GDM1 (cell line): ENCODE data around the gene CAMKMT.
A peak's percentile ranks its signal among the peaks of the same experiment; 100 is the strongest.

Experiments
- DNase-seq: peaks from one replicate; lab custom pipeline; 2025; lab: John Stamatoyannopoulos, UW

Gene CAMKMT

DNA sequence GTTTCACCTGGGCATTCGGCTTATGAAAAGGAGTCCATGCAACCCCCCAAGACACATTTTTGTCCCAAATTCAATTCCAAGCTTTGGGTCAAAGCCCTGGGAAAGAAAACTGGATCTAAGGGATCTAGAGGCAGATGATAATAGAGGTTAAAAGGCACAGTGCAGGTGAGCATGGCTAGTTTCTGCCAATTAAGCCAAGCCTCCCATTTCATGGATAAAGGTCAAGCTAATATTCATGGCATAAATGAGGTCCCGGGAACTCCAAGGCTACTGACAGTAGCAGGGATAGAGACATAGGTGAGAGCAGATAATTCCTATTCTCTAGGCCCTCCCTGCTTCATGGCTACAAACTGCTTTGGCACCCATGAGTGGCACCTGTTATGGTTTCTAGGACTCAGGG, 83.1 kb downstream of the CAMKMT start:
- DNase-seq: no peak

DNA sequence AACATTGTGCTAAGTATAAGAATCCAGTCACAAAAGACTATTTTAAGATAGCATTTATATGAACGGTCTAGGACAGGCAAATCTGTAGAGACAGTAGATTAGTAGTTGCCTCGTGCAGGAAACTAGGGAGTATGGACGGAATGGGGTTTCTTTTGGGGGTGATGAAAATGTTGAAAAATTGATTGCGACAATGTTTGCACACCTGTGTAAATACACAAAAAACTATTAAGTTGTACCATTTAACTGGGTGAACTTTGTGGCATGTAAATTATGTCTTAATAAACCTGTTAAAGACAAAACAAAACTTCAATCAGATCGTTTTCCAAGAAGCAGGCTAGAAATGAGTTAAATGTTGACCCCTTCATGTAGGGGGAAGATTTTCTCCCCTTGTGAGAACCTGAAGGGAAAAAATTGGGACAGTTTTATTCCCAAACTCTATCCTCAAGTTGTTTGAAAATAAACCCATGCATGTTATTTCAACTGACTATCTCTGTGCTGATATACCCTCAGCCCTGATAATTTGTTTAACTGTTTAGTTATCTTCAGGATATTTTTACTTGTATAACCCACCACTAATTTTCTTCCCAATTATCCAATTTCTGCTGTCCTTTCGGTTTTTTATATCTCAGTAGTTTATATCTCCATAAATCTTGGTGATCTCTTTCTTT, 87.2 kb downstream of the CAMKMT start:
- no peak for DNase-seq

DNA sequence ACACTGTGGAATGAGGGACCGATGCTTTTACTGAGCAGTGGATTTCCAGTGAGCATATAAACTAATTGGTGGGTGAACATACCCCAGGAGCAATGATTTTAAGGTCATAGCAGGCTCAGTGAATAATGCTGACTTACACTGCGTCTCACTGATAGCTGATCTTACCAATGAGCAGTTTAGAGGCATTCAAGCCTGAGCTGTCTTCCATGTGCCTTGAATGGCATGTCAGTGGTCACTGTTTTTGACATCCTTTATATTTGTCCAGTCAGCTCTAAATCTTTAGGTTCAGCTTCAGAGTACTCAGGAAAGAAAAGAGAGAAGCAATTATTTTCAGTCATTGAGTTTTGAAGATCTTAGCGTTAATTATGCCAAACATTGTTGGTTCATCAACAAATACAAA, 88.3 kb downstream of the CAMKMT start:
- no peak for DNase-seq

DNA sequence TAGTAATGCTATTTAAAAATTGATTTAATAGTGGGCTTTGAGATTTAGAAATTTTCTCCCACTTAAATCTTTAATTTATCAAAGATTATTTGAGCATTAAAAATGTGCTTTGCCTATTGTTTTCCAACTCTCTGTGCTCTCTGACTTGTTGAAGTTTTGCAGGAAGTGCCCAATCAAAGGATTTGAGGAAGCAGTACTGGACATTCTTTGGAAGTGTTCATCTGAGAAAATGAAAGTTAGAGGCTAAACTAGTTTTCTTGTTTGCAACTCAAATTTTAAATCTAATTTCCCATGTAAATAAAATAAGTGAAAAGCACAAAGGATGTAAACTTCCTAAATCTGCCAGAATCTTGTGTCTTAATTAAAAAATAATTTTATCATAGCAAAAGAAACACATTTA, 89.1 kb downstream of the CAMKMT start:
- DNase-seq: no peak

DNA sequence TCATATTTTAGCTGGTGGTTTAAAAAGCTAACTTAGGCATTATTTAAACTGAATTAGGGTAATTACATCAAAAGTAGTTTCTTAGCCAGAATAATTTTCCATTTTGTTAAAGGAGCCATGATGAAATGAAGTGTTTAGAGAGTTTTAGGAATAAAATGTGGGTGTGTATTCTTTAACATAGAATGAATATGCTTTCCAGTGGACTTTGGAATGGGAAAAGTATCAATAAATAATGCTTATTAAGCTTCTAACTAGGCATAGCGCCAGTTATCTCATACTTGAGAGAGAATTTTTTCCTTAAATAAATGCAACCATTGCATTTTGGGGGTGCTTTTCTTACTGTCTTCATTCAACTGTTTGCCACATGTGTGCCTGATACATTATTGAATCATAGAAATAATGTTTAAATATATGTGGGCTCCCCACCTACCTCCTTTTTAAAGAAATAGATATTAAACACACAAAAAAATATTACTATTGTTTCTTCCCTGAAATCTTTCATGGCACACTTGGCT, 90.4 kb downstream of the CAMKMT start:
- DNase-seq: no peak

DNA sequence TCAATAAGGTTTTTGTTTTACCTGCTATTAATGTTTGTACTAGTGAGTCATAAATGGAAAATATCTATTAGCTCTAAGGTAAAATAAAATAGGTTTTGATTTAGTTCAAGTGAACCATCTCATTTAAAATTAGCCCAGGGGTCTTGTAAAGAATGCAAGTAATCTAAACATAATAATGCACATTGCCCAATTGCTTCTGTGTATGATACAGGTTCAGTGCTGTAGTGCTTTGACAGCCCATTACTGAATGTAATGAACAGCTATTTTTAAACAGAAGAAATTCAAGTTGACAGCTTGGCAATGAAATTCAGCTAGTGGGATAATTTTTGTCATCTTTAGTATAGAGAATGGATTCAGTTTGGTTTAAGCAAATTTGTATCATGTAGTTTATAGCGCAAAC, 91.5 kb downstream of the CAMKMT start:
- DNase-seq: no peak

DNA sequence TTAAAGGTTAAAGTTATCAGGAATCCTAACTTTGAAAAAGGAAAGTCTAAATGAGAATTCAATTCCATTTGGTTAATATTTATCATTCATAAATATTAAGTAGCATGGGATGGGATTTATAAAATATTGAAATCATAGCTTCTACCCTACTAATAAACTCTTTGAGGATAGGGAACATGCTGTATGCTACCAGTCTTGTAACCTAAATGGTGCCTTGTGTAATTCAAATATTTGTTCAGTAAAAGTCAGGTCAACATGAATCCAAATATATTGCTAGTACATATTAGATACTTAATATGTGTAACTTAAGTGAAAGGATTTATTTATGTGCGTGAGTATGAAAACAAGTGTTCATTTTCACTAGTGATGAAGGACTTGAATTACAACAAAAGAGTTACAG, 94.1 kb downstream of the CAMKMT start:
- no peak for DNase-seq

DNA sequence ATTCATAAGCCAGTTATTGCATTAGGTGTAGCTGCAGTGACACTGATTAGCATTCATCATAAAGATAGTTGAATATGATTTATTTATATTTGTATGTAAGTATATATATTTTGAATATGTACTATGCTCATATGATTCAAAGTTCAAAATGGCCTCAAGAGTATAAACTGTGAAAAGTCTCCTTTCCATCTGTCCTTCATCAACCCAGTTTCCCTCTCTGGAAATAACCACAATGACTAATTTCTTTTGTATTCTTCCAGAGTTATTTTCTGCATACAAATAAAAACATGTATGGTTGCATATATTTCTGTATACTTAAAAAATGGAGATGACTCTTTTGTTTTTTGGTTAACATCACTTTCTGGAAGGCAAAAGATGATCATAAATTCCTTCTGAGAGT, 95.2 kb downstream of the CAMKMT start:
- DNase-seq: no peak

DNA sequence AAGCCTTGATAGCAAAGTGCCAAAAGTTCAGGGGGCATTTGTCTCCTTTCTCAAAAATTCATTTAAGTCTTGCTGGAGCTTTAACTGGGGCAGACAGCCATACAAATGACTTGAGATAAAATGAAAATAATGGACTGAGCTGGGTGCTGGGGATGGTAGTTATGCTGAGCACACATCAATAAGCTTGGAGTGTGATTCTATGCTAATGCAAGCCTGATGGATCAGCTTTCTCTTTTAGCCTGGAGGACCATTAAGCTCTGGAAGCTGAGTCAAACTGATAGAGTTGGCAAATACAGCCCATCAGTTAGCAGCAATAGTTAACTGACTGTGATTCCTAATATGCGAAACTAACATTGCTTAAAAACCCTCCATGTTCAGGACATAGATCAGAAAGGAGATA, 98.0 kb downstream of the CAMKMT start:
- DNase-seq: no peak

DNA sequence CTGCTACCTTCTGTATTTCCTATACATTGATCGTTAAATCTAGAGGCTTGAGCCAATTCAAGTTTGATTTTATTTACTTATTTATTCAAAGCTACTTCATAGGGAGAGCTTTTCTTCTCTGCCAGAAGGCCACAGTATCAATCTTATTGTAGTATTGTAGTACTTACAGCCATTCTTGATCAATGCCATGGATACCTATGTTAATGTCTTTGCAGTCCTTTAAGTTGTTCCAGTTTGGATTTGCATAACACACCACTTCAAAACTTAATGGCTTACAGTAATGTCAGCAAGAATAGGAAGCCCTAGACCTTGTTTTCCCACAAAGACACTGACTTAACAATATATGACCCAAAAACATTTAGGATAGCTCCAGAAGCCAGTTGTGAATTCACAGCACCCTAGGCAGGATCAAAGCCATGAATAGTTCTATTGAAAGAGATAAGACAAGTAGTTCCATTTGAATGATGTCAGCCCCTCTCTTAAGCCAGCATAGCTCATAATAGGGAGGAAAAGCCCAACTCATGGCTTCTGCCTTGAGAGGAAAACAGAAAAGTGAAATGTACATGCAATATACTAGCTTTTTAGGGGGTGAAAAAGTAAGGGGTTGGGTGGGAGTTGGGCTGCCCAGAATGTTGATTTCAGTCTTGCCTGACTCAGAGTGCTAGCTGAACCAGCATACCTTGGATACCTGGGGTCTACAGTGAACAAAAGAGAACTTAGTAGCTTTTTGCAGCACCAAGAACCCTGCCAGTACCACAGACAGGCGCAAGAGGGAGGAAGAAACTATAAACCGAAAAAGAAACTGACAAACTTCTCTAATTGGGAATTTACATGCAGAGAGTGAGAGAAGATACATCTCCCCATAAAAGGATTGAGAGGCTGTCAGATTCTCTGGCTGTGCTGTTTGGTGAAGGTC, 101.4 kb downstream of the CAMKMT start:
- no peak for DNase-seq

DNA sequence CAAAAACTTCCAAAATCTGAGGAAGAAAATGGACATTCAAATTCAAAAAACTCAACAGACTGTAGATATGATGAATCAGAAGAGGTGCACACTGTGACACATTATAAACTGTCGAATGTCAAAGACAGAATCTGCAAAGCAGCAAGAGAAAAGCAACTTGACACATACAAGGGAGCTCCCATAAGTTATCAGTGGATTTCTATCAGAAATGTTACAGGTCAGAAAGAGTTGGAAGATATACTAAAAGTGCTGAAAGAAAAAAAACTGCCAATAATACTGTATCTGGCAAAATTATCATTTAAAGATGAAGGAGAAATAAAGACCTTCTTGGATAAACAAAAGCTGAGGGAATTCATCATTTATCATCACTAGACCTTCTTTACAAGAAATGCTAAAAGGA, 102.7 kb downstream of the CAMKMT start:
- no peak for DNase-seq

DNA sequence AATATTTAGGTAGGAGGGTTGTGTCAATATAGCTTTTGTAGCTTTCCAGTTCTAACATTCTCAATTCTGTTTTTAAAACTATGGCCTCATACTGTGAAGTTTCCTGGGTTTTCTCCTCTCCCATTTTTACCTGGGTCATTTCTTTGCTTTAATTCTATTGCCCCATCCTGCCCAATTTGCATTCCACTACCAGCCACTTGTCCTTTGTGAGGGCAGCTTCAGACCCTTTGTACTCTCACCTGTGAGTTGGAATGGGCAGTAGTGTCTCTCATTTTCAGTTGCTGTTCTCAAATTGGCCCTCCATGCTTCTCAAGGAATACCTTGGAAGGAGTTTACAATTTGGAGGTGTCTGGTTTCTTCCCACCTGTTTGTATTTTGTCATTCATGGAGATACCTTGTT, 108.4 kb downstream of the CAMKMT start:
- no peak for DNase-seq

DNA sequence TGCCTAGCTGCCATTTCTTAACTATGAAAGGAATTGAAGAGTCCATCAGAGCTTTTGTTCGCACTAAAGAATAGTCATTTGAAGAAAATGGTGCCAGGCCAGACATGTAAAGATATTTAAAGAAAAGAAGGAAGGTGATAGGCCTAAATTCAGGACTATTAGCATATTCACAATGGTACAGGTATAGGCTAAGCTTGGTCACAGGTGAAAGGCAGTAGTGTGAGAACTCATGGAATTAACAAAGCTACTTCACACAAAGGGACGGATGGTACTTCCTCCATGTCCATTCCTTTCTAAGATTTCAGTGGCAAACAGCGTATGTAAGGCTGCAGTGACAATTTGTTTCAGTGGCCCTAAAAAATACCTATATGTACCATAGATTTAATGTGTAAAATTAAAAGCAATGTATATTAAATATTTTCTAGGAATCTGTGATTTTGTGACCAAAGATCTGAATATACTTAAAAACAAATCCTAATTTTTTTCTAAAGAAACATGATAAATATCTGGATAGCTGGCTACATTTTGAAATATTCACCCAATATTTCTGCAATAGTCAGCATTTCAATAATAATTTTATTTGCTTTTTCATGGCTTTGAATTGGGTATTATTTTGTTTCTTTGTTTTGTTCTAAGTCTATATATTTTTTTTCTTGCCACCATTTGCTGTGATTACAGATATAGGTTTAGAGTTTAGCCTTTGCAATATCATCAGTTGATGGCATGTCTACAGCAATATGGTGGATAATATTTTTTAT, 116.1 kb downstream of the CAMKMT start:
- no peak for DNase-seq

DNA sequence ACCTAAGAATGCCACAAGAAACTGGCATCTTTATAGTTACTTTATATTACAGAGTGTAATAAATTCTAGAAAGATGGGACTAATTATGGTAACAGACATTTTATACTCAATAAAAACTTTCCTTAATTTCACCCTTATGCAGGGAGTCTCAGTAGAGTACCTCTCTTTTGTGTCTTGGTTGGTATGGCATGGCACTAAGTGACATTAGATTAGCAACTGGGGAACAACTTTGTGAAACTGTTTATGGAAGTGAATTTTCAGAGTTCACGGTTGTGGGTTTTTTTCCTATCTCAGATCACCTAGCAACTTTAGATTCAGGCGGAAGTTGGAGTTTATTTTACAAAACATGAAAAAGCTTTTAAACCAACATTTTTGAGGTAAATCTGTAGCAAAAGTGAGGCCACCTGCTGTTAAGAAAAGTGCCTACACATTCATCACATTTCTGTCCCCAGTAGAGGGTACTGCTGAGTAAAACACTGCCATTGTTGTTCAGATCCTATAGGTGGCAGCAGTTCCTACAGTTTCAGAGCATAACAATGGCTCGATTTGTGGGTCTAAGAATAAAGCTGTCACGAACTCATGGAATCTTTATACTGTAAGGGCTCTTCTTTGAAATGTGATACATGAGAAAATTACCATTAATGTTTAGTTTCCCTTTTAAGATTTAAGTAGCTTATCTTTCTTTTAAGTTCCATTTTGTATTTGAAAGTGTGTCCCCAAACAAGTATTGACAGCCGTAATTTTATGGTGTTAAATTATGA, 117.6 kb downstream of the CAMKMT start:
- DNase-seq: peak; percentile 49

DNA sequence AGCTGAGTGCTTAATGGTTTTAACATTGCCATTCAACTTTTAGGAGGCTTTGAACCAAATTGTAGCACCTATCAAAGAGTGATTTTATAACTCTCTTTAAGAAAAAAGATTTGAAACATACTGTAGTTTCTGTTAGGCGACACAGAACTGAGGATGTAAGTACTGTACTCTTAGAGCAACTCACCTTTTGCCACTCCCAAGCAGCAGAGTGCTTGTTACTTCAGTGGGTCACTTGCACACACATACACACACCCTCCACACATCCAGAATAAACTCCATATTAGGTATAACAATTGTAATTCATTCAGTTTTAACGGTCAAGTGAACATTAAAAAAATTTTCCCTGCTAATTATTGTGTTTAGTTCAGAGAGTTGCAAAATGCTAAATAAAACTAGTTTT, 118.3 kb downstream of the CAMKMT start:
- no peak for DNase-seq

DNA sequence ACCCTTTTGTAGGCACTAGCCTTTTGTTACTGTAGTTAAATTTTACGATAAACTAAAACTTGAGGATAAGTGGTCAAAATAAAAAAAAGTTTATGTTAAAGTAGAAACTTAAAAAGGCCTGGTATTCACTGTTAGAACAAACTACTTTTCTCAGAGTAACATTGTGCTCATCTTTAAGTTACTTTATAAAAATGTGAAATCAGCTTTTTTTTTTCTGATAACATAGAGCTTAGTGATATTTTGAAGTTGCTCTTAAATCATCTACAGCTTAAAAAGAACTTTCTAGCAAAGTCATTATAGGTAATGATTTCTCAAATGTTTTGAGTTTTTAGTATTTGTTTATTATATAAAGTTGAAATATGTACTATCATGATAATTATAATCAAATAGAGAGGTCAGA, 125.3 kb downstream of the CAMKMT start:
- DNase-seq: no peak

DNA sequence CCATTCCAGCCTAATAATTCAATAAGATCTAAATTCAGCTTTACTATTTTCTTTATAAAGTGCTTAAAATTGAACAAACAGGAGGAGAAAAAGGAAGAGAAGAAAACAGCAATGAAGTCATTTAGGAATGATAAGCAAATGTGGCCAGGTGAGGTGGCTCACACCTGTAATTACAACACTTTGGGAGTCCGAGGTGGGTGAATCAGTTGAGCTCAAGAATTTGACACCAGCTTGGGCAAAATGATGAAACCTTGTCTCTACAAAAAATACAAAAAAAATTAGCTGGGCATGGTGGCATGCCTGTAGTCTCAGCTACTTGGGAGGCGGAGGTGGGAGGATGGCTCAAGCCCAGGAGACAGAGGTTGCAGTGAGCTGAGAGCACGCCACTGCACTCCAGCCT, 129.0 kb downstream of the CAMKMT start:
- no peak for DNase-seq

DNA sequence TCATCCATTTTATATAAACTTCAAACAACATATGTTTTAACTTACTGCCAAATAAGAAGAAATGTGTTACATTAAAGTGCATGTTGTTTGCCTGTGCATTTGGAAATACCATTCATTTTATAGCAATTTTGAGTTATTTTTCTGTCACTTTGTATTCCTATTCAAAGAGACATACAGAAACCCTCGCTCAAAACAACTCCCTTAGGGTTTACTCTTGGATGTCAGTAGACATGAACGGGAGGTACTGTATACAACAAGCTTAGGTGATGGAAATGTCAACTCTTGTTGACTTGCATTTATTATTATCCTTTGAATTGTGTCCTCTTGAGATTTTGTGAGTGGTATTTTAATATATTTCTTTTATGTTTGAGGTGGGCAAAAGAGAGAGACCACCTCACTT, 132.3 kb downstream of the CAMKMT start:
- no peak for DNase-seq

DNA sequence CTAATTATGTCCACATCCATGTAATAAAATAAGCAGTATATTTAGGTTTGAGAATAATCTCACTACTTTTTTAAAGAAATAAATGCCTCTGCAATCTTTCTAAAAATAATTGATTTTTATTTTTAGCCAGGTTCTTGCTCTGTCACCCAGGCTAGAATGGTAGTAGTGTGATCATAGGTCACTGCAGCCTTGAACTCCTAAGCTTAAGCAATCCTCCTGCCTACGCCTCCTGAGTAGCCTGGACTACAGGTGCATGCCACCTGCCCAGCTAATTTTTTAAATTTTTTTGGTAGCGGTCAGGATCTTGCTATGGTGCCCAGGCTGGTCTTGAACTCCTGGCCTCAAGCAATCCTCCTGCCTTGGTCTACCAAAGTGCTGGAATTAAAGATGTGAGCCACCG, 133.3 kb downstream of the CAMKMT start:
- no peak for DNase-seq

DNA sequence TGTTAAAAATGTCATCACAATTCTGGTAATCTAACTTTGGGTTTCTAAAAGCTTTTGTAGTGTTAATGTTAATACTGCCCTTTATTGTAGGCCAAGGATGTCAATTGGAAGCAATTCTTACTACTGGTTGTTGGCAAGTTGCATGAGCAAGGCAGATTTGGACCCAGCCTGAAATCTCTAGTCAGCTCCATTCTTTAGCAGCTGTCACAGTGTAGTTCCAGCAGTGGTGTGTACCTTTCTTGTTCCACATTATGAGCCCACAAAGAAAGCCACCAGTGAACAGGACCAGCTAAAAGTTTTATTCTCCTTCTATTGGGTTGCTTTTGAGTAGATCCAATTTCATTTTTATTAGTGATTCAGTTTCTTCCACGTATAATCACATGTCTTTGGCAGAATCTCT, 133.8 kb downstream of the CAMKMT start:
- no peak for DNase-seq

DNA sequence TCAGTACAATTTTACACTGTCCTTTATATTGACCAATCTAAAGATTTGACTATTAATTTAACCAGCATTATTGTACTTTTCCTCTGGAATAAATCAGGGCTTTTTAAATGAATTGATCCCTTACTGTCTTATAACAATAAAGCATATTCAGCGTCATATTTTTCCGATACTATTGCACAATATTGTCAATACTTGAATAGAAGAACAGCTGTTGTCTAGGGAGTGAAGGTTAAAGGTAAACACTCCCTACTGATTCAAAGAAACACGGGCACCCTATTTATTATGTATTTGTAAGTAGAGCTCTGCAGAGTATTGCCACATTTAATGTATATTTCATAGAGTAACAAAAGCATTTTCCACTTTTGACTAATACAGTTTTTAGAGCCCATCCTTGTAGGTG, 134.4 kb downstream of the CAMKMT start:
- no peak for DNase-seq

DNA sequence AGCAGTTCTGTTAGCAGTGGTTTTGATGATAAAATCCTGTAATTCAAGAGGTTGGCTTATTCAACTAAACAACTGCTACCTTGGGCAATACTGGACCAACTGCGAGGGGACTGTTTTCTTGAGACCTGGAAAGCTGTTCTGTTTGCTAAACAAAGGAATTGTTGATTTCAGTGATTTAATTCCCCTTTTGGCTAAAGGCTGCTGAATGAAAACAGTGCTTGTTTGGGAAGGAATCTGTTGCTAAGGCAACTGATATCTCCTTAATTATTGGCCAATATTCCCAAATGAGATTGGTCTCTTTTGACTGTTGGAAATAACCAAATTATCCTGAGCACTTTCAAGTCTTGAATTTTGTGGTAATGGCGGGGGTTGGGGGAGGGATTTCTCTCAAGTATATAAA, 136.8 kb downstream of the CAMKMT start:
- DNase-seq: no peak
